Lower lobe of right lung (tissue), 2 donors: Measurements from ENCODE around the gene MAGEB6B. TPM values are rescaled to one million over a fixed set of nuclear protein-coding genes. Genes with fewer than 3 reads are reported as not detected.

Experiments used
- ATAC-seq, 2 donors: fragments of 200-7000 bp; cut with Tn5 transposase; one replicate each; pipeline ENCODE4 v1.9.1; 2020 to 2022; ENCODE audit warnings: mild to moderate bottlenecking in 2 of 2, moderate library complexity in 2 of 2
- DNase-seq: peaks from one replicate; pipeline ENCODE4 v3.0.0-alpha.2; 2020
- H3K27ac ChIP-seq: fragments of 200-600 bp; one replicate; pipeline ENCODE4 v1.8.0; 2022
- H3K27me3 ChIP-seq: fragments of 200-600 bp; one replicate; pipeline ENCODE4 v1.8.0; 2022; ENCODE audit warnings: low read depth
- H3K36me3 ChIP-seq: fragments of 200-600 bp; one replicate; pipeline ENCODE4 v1.8.0; 2022; ENCODE audit warnings: mild to moderate bottlenecking
- H3K4me1 ChIP-seq: fragments of 200-600 bp; one replicate; pipeline ENCODE4 v1.8.0; 2022
- H3K4me3 ChIP-seq: fragments of 200-600 bp; one replicate; pipeline ENCODE4 v1.8.0; 2022; ENCODE audit warnings: mild to moderate bottlenecking
- H3K9me3 ChIP-seq: fragments of 200-600 bp; one replicate; pipeline ENCODE4 v1.8.0; 2022
- intact Hi-C: fragments of 100-400 bp; cut with DNase I; formaldehyde crosslinking; loops from one replicate; pipeline ENCODE4 v1.11.0; 2022
- total RNA-seq: library from RNA; stranded (reverse); fragmentation: NEBNext Ultra II Directional; extraction: Animal tissue kit (Norgen Biotek cat#: 25700); gene quantifications from one replicate; pipeline ENCODE4 v1.2.1, GENCODE V29; 2021
- TF ChIP-seq, protein P1 (sequence below): fragments of 200-600 bp; IDR thresholded peaks from one replicate; pipeline ENCODE4 v1.8.0; 2022; ENCODE audit warnings: antibody characterized with exemption, mild to moderate bottlenecking
- donor health status: DM: no; HTN: yes; CAD: no; lungs with severe emphysema.

The MAGEB6B gene
- total RNA-seq, 1 donor from 2014 or later, result not detected

DNA sequence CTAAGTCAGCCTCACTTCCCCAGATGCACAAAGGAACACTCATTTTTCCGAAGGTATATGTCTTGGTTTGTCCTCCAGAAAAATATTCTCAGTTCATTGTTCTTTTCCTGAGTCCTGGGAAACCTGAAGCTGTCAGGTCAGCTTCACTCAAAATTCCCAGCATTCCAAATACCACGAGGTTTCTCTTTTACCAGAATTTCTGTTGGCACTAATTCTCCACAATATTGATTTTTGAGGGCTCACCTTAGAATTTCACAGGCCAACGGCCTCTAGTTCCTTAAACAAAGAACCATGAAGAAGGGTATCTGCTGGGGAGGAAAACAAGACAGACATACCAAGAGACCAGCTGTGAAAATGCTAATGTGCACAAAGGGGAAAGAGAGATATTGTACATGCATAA lies 47.6 kb downstream of the MAGEB6B start:
- H3K4me1 ChIP-seq, result no peaks in the 10 kb centered on the region
- TF ChIP-seq, protein P1, sequence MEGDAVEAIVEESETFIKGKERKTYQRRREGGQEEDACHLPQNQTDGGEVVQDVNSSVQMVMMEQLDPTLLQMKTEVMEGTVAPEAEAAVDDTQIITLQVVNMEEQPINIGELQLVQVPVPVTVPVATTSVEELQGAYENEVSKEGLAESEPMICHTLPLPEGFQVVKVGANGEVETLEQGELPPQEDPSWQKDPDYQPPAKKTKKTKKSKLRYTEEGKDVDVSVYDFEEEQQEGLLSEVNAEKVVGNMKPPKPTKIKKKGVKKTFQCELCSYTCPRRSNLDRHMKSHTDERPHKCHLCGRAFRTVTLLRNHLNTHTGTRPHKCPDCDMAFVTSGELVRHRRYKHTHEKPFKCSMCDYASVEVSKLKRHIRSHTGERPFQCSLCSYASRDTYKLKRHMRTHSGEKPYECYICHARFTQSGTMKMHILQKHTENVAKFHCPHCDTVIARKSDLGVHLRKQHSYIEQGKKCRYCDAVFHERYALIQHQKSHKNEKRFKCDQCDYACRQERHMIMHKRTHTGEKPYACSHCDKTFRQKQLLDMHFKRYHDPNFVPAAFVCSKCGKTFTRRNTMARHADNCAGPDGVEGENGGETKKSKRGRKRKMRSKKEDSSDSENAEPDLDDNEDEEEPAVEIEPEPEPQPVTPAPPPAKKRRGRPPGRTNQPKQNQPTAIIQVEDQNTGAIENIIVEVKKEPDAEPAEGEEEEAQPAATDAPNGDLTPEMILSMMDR, result no peak
- ATAC-seq (no peak), DNase-seq (no peak)
- H3K9me3 ChIP-seq, result no peaks in the 10 kb centered on the region
- intact Hi-C loops, result no loop called here
- H3K4me3 ChIP-seq, result no peak overlapping the region
- H3K36me3 ChIP-seq, result no peaks in the 10 kb centered on the region
- no peak overlapping the region for H3K27ac ChIP-seq
- no peaks in the 10 kb centered on the region for H3K27me3 ChIP-seq

Other genes starting within 250 kb of the MAGEB6B start
- gene MAGEB18, start 22.3 kb upstream of the MAGEB6B start, total RNA-seq, result not detected
- gene MAGEB6, start 31.8 kb downstream of the MAGEB6B start, total RNA-seq, result not detected
- gene MAGEB5, start 55.6 kb downstream of the MAGEB6B start, total RNA-seq, result not detected